H1 (cell line): ENCODE measurements around the gene PYGB. TPM values are rescaled to one million over a fixed set of nuclear protein-coding genes. Genes with fewer than 3 reads are reported as not detected.

Experiments used
- ASH2L ChIP-seq: fragments of 200-600, 300-600 bp; sonication (generic); IDR thresholded peaks from one replicate; pipeline ENCODE4 v1.7.1; 2017; ENCODE audit warnings: low read length
- ATF2 ChIP-seq: IDR thresholded peaks from 2 replicates; pipeline ENCODE4 v1.6.1; 2012; ENCODE audit warnings: low read length, inconsistent platforms
- CHD2 ChIP-seq: IDR thresholded peaks from 2 replicates; pipeline ENCODE4 v1.6.1; 2012; ENCODE audit warnings: low read length, improper control_type of control experiment
- CHD7 ChIP-seq: fragments of 300-600 bp; sonication (generic); IDR thresholded peaks from 2 replicates; pipeline ENCODE4 v1.7.1; 2012; ENCODE audit warnings: low read length, moderate library complexity, mild to moderate bottlenecking, inconsistent platforms; ENCODE audit not compliant: insufficient replicate concordance
- GABPA ChIP-seq: IDR thresholded peaks from 2 replicates; pipeline ENCODE4 v1.6.1; 2011; ENCODE audit warnings: mild to moderate bottlenecking, low read length, moderate library complexity, borderline replicate concordance; ENCODE audit not compliant: insufficient read depth
- HDAC2 ChIP-seq, 2 experiments: fragments of 300-600 bp in 1 of 2; sonication (generic) in 1 of 2; IDR thresholded peaks; 2 replicates each; pipeline ENCODE4 v1.6.1; 2011 to 2012; ENCODE audit warnings: low read depth in 2 of 2, low read length in 2 of 2, mild to moderate bottlenecking in 2 of 2, moderate library complexity in 2 of 2, borderline replicate concordance in 1 of 2, inconsistent platforms in 1 of 2
- SP1 ChIP-seq: IDR thresholded peaks from 2 replicates; pipeline ENCODE4 v1.6.1; 2011; ENCODE audit warnings: low read depth, low read length
- polyA plus RNA-seq, 7 experiments: library from polyadenylated mRNA; depleted of rRNA in 3 of 7; stranded (reverse) in 5 of 7; unstranded in 2 of 7; fragments of >200 nt in 5 of 7; fragments of 200-250 nt in 2 of 7; gene quantifications; 1 replicate in 5 of 7; 2 replicates in 1 of 7; 4 replicates in 1 of 7; pipeline versions ENCODE4 v1.2.1 to v1.2.3, GENCODE V29; 2011 to 2013; ENCODE audit warnings: missing spikeins in 2 of 7, mixed read lengths in 2 of 7
- total RNA-seq: library from RNA; stranded (reverse); fragmentation: NEBNext Ultra II Directional; extraction: Animal tissue kit (Norgen Biotek cat#: 25700); gene quantifications from 2 replicates; pipeline ENCODE4 v1.2.1, GENCODE V29; 2021

Gene PYGB
- total and polyA plus RNA-seq, 2 of the 8 experiments (the other 6 are each of a cell fraction or from before 2014, with no cell fraction given): 26.6 to 56.0 TPM

- TF ChIP-seq CHD7 (no peak), HDAC2 (IDR thresholded peaks at IDR 0.05; ENCODE audit: borderline replicate concordance in 1 of 2, low read depth in 2 of 2, low read length in 2 of 2) (no peak), SP1 (no peak), ASH2L (no peak), GABPA (no peak), ATF2 (no peak), CHD2 (no peak)
These were observed 23.8 kb upstream of the PYGB start (continued) for GRCh38 chr20:25223765-25224720.
